Measurements from ENCODE around the gene CNR1.
"Not testable (repeated sequence)": the region's sequence is repeated elsewhere in the genome, so short reads cannot be mapped to it uniquely, and the experiment has no call there.

CNR1 gene

GRCh38 chr6:88165844-88166492, at the start of gene CNR1:
TSS of gene CNR1 (minus strand) at chr6:88166347. CDS start at chr6:88145274, 21,073 bp downstream.
- no peak for DNase-seq

- no peak for DNase-seq
Measured at GRCh38 chr6:88211446-88211845, 45.3 kb upstream of the CNR1 start.

- no peak for DNase-seq
Measured at GRCh38 chr6:88209301-88209700, 43.2 kb upstream of the CNR1 start.

- no peak for DNase-seq
Measured at GRCh38 chr6:88208726-88209125, 42.6 kb upstream of the CNR1 start.

GRCh38 chr6:88201734-88202133, 35.6 kb upstream of the CNR1 start:
- not testable (repeated sequence) for DNase-seq

- DNase-seq, result no peak
Measured at GRCh38 chr6:88184921-88185320, 18.8 kb upstream of the CNR1 start.

GRCh38 chr6:88183471-88183870, 17.3 kb upstream of the CNR1 start:
- DNase-seq, result no peak

- no peak for DNase-seq
Measured at GRCh38 chr6:88179692-88180091, 13.5 kb upstream of the CNR1 start.

- DNase-seq, result no peak
Measured at GRCh38 chr6:88177961-88178464, 11.9 kb upstream of the CNR1 start.

GRCh38 chr6:88174906-88175305, 8.8 kb upstream of the CNR1 start:
- DNase-seq, result no peak

- no peak for DNase-seq
Measured at GRCh38 chr6:88171312-88171711, 5.2 kb upstream of the CNR1 start.

GRCh38 chr6:88168362-88168761, 2.2 kb upstream of the CNR1 start:
- no peak for DNase-seq

- no peak for DNase-seq
Measured at GRCh38 chr6:88167352-88167937, 1.3 kb upstream of the CNR1 start.

- no peak for DNase-seq
Measured at GRCh38 chr6:88166493-88167351, 575 bp upstream of the CNR1 start.

- no peak for DNase-seq
Measured at GRCh38 chr6:88165087-88165843, 882 bp downstream of the CNR1 start.

- DNase-seq, result no peak
Measured at GRCh38 chr6:88164061-88164460, 2.1 kb downstream of the CNR1 start.

GRCh38 chr6:88163616-88164015, 2.5 kb downstream of the CNR1 start:
- no peak for DNase-seq

GRCh38 chr6:88161940-88162339, 4.2 kb downstream of the CNR1 start:
- no peak for DNase-seq

- no peak for DNase-seq
Measured at GRCh38 chr6:88157106-88157505, 9.0 kb downstream of the CNR1 start.

- DNase-seq, result no peak
Measured at GRCh38 chr6:88145298-88145963, 20.7 kb downstream of the CNR1 start.

- DNase-seq, result no peak
Measured at GRCh38 chr6:88144637-88145297, 21.4 kb downstream of the CNR1 start.
